K562 (cell line): ENCODE measurements around the gene ACOT7. TPM values are rescaled to one million over a fixed set of nuclear protein-coding genes. Genes with fewer than 3 reads are reported as not detected.

Experiments used
- AFF4 ChIP-seq: sonication (generic); formaldehyde crosslinking; IDR thresholded peaks from 2 replicates; pipeline ENCODE4 v1.8.0; 2023; ENCODE audit warnings: mild to moderate bottlenecking, missing genetic modification reagents
- CEBPB ChIP-seq: fragments of 450-650 bp; IDR thresholded peaks from 2 replicates; pipeline ENCODE4 v1.6.1; 2016; ENCODE audit warnings: missing genetic modification characterization, missing compliant biosample characterization
- CHD4 ChIP-seq: fragments of 200-600 bp; sonication (generic); IDR thresholded peaks from 3 replicates; pipeline ENCODE4 v1.6.1; 2012; ENCODE audit warnings: low read depth, mild to moderate bottlenecking, mixed read lengths, low read length, inconsistent platforms; ENCODE audit not compliant: insufficient read depth, insufficient replicate concordance, poor library complexity, severe bottlenecking
- DMBX1 ChIP-seq: fragments of 250-450 bp; sonication (Bioruptor Pico); IDR thresholded peaks from 2 replicates; pipeline ENCODE4 v1.8.0; 2022; ENCODE audit warnings: inconsistent platforms, mild to moderate bottlenecking, moderate library complexity, borderline replicate concordance
- JUNB ChIP-seq: fragments of 450-650 bp; formaldehyde crosslinking; conservative IDR thresholded peaks from 2 replicates; pipeline ENCODE4 v1.4.0; 2020; ENCODE audit warnings: mild to moderate bottlenecking
- THRAP3 ChIP-seq: fragments of 450-650 bp; IDR thresholded peaks from 2 replicates; pipeline ENCODE4 v1.6.1; 2016; ENCODE audit warnings: mild to moderate bottlenecking, inconsistent platforms, borderline replicate concordance
- ZBTB33 ChIP-seq: sonication (generic); formaldehyde crosslinking; IDR thresholded peaks from 2 replicates; pipeline ENCODE4 v1.8.1; 2023; ENCODE audit warnings: mild to moderate bottlenecking, missing genetic modification reagents
- ZBTB40 ChIP-seq, 2 experiments: fragments of 450-650 bp in 1 of 2; sonication (generic) in 1 of 2; formaldehyde crosslinking in 1 of 2; IDR thresholded peaks; 2 replicates each; pipeline versions ENCODE4 v1.7.1 to v1.9.0; 2016 to 2022; ENCODE audit warnings: inconsistent platforms in 1 of 2, mild to moderate bottlenecking in 1 of 2, missing genetic modification reagents in 1 of 2
- ZFP91 ChIP-seq: sonication (generic); formaldehyde crosslinking; IDR thresholded peaks from 2 replicates; pipeline ENCODE4 v1.8.0; 2022; ENCODE audit warnings: mild to moderate bottlenecking, missing genetic modification reagents
- ZNF232 ChIP-seq: sonication (generic); formaldehyde crosslinking; IDR thresholded peaks from 2 replicates; pipeline ENCODE4 v1.8.0; 2022; ENCODE audit warnings: mild to moderate bottlenecking, missing genetic modification reagents
- polyA plus RNA-seq, 8 experiments: library from polyadenylated mRNA; depleted of rRNA in 4 of 8; stranded (reverse) in 5 of 8; unstranded in 3 of 8; fragments of >200 nt; fragmentation: Nextera tagmentation in 2 of 8; fragmentation: Illumina TruSeq in 1 of 8; extraction: Ambion mirVana in 2 of 8; extraction: Trizol in 1 of 8; gene quantifications; 2 replicates each; pipeline versions ENCODE4 v1.2.1 to v1.2.3, GENCODE V29; 2011 to 2014; ENCODE audit warnings: inconsistent platforms in 1 of 8, missing spikeins in 1 of 8
- total RNA-seq, 7 experiments: library from RNA; depleted of rRNA in 6 of 7; stranded (reverse); fragments of >200 nt in 6 of 7; fragmentation: Illumina TruSeq in 2 of 7; extraction: Trizol in 2 of 7; gene quantifications; 2 replicates each; pipeline versions ENCODE4 v1.2.1 to v1.2.3, GENCODE V29; 2011 to 2021; ENCODE audit warnings: low replicate concordance in 1 of 7

Gene ACOT7
- total and polyA plus RNA-seq, 9 of the 15 experiments (the other 6 are each of a cell fraction or from before 2014, with no cell fraction given), result 7.0 to 92.6 (median 37.2) TPM

GRCh38 chr1:6235296-6235677, 158.3 kb downstream of the ACOT7 start (continued):
- TF ChIP-seq ZFP91 (CRISPR knock-in tag), result no peak
- TF ChIP-seq THRAP3, result no peak
- no peak for TF ChIP-seq ZNF232
- no peak for TF ChIP-seq CEBPB (tag)
- TF ChIP-seq CHD4, result no peak
- peak; percentile 44 for TF ChIP-seq ZBTB40 (IDR thresholded peaks at IDR 0.05)
- TF ChIP-seq ZBTB40 (CRISPR knock-in tag; IDR thresholded peaks at IDR 0.05), result no peak
- TF ChIP-seq ZBTB33 (CRISPR knock-in tag), result no peak
- no peak for TF ChIP-seq DMBX1 (CRISPR knock-in tag)
- no peak for TF ChIP-seq AFF4
- TF ChIP-seq JUNB (CRISPR knock-in tag), result no peak
